Measurements from ENCODE around the gene GATD1. TPM values are rescaled to one million over a fixed set of nuclear protein-coding genes. Genes with fewer than 3 reads are reported as not detected.

The GATD1 gene
- polyA plus RNA-seq, 1 donor from 2014 or later, result 146 TPM

GRCh38 chr11:726278-727220, 50.7 kb downstream of the GATD1 start:
- no peaks in the 10 kb centered on the region for H3K9me3 ChIP-seq (ENCODE audit: low read length)
- H3K79me2 ChIP-seq (replicated peaks; ENCODE audit: insufficient read depth, low read length), result no peaks in the 10 kb centered on the region
- H3F3A ChIP-seq (ENCODE audit: insufficient read depth, low read length, poor library complexity, severe bottlenecking), result no peaks in the 10 kb centered on the region
- H3K9me2 ChIP-seq (ENCODE audit: insufficient read depth, low read length), result no peaks in the 10 kb centered on the region
- H3K4me3 ChIP-seq (ENCODE audit: low read length), result peak overlapping the region; percentile 53
- no peaks in the 10 kb centered on the region for H3K36me3 ChIP-seq (ENCODE audit: insufficient read depth, low read length)
- no peak overlapping the region for H3K9ac ChIP-seq (ENCODE audit: low read length)
- no peaks in the 10 kb centered on the region for H4K20me1 ChIP-seq (ENCODE audit: insufficient read depth)
- H3K4me2 ChIP-seq (ENCODE audit: low read length), result no peak overlapping the region
- TF ChIP-seq EP300 (conservative IDR thresholded peaks at IDR 0.05; ENCODE audit: poor library complexity, severe bottlenecking) (no peak), REST (IDR thresholded peaks at IDR 0.05; ENCODE audit: borderline replicate concordance) (no peak), CTCF (IDR thresholded peaks at IDR 0.05; ENCODE audit: poor library complexity, severe bottlenecking) (no peak), RAD21 (conservative IDR thresholded peaks at IDR 0.05) (no peak), POLR2AphosphoS5 (IDR thresholded peaks at IDR 0.05) (no peak), TAF1 (IDR thresholded peaks at IDR 0.05; ENCODE audit: low read depth) (no peak), SMC3 (conservative IDR thresholded peaks at IDR 0.05; ENCODE audit: poor library complexity) (no peak), MXI1 (conservative IDR thresholded peaks at IDR 0.05; ENCODE audit: poor library complexity, severe bottlenecking) (no peak), EZH2 (IDR thresholded peaks at IDR 0.05; ENCODE audit: borderline replicate concordance, insufficient read depth, low read length, poor library complexity, severe bottlenecking) (no peak)
- H2AFZ ChIP-seq (ENCODE audit: low read depth, low read length), result no peak overlapping the region
- H3K27me3 ChIP-seq (ENCODE audit: insufficient read depth, low read depth, low read length), result peaks cover 38% of the 10 kb centered on the region
- no peak overlapping the region for H3K27ac ChIP-seq (ENCODE audit: low read length)

GRCh38 chr11:725624-726202, 51.6 kb downstream of the GATD1 start:
- Histone ChIP-seq H3K79me2 (replicated peaks; ENCODE audit: insufficient read depth, low read length) (no peaks in the 10 kb centered on the region), H3K27me3 (ENCODE audit: insufficient read depth, low read depth, low read length) (peaks cover 47% of the 10 kb centered on the region), H2AFZ (ENCODE audit: low read depth, low read length) (no peak overlapping the region), H3K9me3 (ENCODE audit: low read length) (no peaks in the 10 kb centered on the region), H3K27ac (ENCODE audit: low read length) (no peak overlapping the region), H3K4me3 (ENCODE audit: low read length) (peak overlapping the region; percentile 53), H3K4me2 (ENCODE audit: low read length) (no peak overlapping the region), H3F3A (ENCODE audit: insufficient read depth, low read length, poor library complexity, severe bottlenecking) (no peaks in the 10 kb centered on the region), H3K9me2 (ENCODE audit: insufficient read depth, low read length) (no peaks in the 10 kb centered on the region), H3K36me3 (ENCODE audit: insufficient read depth, low read length) (no peaks in the 10 kb centered on the region), H3K9ac (ENCODE audit: low read length) (no peak overlapping the region), H4K20me1 (ENCODE audit: insufficient read depth) (no peaks in the 10 kb centered on the region)
- no peak for TF ChIP-seq REST (IDR thresholded peaks at IDR 0.05; ENCODE audit: borderline replicate concordance)
- TF ChIP-seq EZH2 (IDR thresholded peaks at IDR 0.05; ENCODE audit: borderline replicate concordance, insufficient read depth, low read length, poor library complexity, severe bottlenecking), result no peak
- no peak for TF ChIP-seq CTCF (IDR thresholded peaks at IDR 0.05; ENCODE audit: poor library complexity, severe bottlenecking)
- no peak for TF ChIP-seq SMC3 (conservative IDR thresholded peaks at IDR 0.05; ENCODE audit: poor library complexity)

Measured in neural cell (in vitro differentiated cells).